VCaP (cell line): Measurements from ENCODE around the gene PCDHA1.
"Not testable (repeated sequence)": the region's sequence is repeated elsewhere in the genome, so short reads cannot be mapped to it uniquely, and the experiment has no call there.

Experiments used
- H3K27ac ChIP-seq: fragments of 450-650 bp; 2 replicates; pipeline ENCODE4 v1.5.1; 2017
- TF ChIP-seq, protein P1 (sequence below): fragments of 450-650 bp; conservative IDR thresholded peaks from 2 replicates; pipeline ENCODE4 v1.5.1; 2017; ENCODE audit warnings: mild to moderate bottlenecking, moderate library complexity

PCDHA1 gene

DNA sequence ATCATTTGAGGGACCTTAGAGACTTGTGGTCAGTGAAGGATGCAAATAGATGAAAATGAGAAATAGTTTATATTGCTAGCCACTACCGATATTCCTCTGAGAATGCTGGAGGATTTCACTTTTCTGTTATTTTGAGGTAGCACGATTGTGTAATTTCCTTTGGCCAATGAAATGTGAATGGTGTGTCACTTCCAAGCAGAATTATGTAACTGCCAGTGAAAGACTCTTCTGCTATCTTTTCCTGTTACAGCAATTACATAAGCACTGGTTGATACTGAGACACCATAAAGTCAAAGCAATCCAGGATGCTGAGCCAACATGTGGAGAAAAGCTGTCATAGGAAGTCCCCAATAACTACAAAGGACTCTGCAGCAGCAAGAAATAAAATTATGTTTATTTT, 5.1 kb downstream of the PCDHA1 start:
- TF ChIP-seq, protein P1, sequence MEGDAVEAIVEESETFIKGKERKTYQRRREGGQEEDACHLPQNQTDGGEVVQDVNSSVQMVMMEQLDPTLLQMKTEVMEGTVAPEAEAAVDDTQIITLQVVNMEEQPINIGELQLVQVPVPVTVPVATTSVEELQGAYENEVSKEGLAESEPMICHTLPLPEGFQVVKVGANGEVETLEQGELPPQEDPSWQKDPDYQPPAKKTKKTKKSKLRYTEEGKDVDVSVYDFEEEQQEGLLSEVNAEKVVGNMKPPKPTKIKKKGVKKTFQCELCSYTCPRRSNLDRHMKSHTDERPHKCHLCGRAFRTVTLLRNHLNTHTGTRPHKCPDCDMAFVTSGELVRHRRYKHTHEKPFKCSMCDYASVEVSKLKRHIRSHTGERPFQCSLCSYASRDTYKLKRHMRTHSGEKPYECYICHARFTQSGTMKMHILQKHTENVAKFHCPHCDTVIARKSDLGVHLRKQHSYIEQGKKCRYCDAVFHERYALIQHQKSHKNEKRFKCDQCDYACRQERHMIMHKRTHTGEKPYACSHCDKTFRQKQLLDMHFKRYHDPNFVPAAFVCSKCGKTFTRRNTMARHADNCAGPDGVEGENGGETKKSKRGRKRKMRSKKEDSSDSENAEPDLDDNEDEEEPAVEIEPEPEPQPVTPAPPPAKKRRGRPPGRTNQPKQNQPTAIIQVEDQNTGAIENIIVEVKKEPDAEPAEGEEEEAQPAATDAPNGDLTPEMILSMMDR = no peak
- no peak overlapping the region for H3K27ac ChIP-seq

DNA sequence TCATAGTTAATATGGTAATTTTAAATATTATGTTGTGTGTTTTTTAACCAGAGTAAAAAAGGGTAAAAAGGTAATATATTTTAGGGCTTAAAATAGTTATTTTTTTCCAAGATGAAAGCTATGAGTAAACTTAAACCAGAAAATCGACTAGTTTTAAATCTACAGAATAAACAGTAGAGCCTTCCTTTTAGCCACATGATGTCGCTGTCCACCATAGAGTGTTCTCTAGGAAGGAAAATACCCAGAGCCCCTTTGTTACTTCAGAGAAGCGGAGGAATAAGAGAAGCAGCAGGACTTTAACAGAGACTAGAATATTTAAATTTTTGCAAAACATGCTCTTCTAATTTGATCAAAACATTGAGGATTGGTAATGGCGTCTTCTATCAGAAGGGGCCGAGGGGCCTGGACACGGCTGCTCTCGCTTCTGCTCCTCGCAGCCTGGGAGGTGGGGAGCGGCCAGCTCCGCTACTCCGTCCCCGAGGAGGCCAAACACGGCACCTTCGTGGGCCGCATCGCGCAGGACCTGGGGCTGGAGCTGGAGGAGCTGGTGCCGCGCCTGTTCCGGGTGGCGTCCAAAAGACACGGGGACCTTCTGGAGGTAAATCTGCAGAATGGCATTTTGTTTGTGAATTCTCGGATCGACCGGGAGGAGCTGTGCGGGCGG, 8.8 kb downstream of the PCDHA1 start, which contains the start of gene PCDHA2:
TSS of gene PCDHA2 (plus strand) at position 258 of the 664 bp plus-strand sequence.
- TF ChIP-seq, protein P1 = peak; percentile 38
- H3K27ac ChIP-seq = no peak within 1 kb of the TSS

DNA sequence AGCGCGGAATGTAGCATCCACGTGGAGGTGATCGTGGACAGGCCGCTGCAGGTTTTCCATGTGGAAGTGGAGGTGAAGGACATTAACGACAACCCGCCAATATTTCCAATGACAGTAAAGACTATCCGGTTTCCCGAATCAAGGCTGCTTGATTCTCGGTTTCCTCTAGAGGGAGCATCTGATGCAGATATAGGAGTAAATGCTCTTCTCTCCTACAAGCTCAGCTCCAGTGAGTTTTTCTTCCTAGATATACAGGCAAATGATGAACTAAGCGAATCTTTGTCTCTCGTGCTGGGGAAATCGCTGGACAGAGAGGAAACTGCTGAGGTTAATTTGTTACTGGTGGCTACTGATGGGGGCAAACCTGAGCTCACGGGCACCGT, 9.3 kb downstream of the PCDHA1 start:
- no peak overlapping the region for H3K27ac ChIP-seq
- TF ChIP-seq, protein P1 = peak; percentile 18; the same call in 1 of the 2 replicates

DNA sequence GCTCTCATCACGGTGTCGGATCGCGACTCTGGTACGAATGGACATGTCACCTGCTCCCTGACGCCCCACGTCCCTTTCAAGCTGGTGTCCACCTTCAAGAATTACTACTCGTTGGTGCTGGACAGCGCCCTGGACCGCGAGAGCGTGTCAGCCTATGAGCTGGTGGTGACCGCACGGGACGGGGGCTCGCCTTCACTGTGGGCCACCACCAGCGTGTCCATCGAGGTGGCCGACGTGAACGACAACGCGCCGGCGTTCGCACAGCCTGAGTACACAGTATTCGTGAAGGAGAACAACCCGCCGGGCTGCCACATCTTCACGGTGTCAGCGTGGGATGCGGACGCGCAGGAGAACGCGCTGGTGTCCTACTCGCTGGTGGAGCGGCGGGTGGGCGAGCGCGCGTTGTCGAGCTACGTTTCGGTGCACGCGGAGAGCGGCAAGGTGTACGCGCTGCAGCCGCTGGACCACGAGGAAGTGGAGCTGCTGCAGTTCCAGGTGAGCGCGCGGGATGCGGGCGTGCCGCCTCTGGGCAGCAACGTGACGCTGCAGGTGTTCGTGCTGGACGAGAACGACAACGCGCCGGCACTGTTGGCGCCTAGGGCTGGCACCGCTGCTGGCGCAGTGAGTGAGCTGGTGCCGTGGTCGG, 10.3 kb downstream of the PCDHA1 start:
- H3K27ac ChIP-seq = not testable (repeated sequence)

DNA sequence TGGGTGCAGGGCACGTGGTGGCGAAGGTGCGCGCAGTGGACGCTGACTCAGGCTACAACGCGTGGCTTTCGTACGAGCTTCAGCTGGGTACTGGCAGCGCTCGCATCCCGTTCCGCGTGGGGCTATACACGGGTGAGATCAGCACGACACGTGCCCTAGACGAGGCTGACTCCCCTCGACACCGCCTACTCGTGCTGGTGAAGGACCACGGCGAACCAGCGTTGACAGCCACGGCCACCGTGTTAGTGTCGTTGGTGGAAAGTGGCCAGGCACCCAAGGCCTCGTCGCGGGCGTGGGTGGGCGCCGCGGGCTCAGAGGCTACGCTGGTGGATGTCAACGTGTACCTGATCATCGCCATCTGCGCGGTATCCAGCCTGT, 10.8 kb downstream of the PCDHA1 start:
- H3K27ac ChIP-seq = no peak overlapping the region
- TF ChIP-seq, protein P1 = no peak

DNA sequence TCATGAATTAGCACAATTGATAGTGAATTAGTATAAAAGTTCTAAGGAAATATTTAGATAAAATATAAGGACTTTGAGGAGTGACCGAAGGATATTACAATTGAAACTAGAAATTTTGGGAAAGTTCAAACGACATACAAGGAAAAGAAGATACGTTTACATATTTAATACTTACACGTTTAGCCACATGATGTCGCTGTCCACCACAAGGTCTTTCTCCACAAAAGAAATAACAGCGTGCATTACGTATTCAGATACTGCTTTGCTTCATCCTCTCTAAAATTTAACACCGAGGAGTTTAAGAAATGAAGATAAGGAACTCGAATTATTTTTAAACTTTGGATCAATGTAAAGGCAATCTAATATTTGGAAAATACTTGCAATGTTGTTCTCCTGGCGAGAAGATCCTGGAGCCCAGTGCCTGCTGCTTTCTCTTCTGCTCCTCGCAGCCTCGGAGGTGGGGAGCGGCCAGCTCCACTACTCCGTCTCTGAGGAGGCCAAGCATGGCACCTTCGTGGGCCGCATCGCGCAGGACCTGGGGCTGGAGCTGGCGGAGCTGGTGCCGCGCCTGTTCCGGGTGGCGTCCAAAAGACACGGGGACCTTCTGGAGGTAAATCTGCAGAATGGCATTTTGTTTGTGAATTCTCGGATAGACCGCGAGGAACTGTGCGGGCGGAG, 15.0 kb downstream of the PCDHA1 start, which contains the start of gene PCDHA3:
TSS of gene PCDHA3 (plus strand) at position 242 of the 678 bp plus-strand sequence.
- TF ChIP-seq, protein P1 = peak; percentile 40
- H3K27ac ChIP-seq = no peak within 1 kb of the TSS

DNA sequence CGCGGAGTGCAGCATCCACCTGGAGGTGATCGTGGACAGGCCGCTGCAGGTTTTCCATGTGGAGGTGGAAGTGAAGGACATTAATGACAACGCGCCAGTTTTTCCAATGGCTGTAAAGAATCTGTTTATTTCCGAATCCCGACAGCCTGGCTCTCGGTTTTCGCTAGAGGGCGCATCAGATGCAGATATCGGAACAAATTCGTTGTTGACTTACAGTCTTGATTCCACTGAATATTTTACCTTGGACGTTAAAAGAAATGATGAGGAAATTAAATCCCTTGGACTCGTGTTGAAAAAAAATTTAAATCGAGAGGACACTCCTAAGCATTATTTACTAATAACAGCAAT, 15.5 kb downstream of the PCDHA1 start:
- no peak overlapping the region for H3K27ac ChIP-seq
- TF ChIP-seq, protein P1 = no peak

DNA sequence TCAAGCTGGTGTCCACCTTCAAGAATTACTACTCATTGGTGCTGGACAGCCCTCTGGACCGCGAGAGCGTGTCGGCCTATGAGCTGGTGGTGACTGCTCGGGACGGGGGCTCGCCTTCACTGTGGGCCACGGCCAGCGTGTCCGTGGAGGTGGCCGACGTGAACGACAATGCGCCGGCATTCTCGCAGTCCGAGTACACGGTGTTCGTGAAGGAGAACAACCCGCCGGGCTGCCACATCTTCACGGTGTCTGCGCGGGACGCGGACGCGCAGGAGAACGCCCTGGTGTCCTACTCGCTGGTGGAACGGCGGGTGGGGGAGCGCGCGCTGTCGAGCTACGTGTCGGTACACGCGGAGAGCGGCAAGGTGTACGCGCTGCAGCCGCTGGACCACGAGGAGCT, 16.4 kb downstream of the PCDHA1 start:
- H3K27ac ChIP-seq = not testable (repeated sequence)
